ENCODE data around the gene TMEM253. TPM values are rescaled to one million over a fixed set of nuclear protein-coding genes. Genes with fewer than 3 reads are reported as not detected.

TMEM253 gene
- total and polyA plus RNA-seq, 10 donors = 0.11 to 1.5 (median 0.29) TPM; not detected in 5

DNA sequence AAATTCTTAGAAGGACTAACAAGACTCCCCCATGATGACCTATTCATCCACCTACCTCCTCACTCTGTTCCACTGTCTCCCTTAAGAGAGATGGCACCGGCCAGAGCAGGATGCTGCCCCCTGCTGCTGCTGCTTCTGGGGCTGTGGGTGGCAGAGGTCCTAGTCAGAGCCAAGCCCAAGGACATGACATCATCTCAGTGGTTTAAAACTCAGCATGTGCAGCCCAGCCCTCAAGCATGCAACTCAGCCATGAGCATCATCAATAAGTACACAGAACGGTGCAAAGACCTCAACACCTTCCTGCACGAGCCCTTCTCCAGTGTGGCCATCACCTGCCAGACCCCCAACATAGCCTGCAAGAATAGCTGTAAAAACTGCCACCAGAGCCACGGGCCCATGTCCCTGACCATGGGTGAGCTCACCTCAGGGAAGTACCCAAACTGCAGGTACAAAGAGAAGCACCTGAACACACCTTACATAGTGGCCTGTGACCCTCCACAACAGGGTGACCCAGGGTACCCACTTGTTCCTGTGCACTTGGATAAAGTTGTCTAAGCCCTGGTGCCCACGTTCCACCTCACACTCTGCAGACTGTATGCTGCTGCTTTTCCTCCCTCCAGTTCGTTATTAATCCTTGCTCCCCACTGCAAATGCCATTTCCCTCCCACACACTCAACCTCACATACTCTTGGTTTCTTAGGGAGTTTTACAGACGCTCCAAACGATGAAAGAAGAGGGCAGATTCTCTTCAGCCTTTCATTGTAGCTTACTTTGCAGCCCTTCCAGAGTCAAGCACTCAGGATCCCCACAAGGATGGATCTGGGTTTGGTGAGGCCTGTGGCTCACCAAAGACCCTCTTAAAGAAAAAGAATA is 42.8 kb upstream of the TMEM253 start, which contains the start of gene RNASE8:
TSS of gene RNASE8 (plus strand) at position 20 of the 873 bp plus-strand sequence. CDS start at position 91, 71 bp downstream.
- intact Hi-C loops (cut with DNase I; ENCODE audit: low total_unique reads) = no loop called here

DNA sequence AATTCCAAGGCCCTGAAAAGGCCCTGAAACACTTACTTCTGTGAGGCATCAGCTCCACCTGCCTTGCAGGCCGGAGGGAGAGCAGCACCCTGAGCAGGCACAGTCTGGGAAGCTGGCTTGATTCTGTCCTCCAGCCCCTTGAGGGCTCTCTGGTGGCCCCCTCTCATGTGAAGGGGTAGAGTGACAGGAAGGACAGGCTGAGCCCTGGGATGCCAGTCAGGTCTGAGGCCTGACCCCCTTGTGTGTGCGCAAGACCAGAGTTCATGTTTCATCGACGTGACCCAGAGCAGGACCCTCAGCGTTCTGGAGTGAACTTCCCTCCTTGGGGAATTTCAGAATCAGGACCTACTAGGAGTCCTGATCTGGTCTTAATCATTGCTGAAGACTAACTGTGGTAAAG is 42.0 kb upstream of the TMEM253 start:
- intact Hi-C loops (cut with DNase I; ENCODE audit: low total_unique reads) = no loop called here
- Histone ChIP-seq H3K36me3 (no peaks in the 10 kb centered on the region), H3K27ac (no peak overlapping the region), H3K4me1 (peaks cover 0 to 48% (median 27%) of the 10 kb centered on the region in 6 donors), H3K27me3 (replicated peaks in 1 of 7) (no peaks in the 10 kb centered on the region), H3K4me3 (no peak overlapping the region), H3K9me3 (no peaks in the 10 kb centered on the region)
- TF ChIP-seq POLR2AphosphoS5 (IDR thresholded peaks at IDR 0.05) (no peak), POLR2A (IDR thresholded peaks at IDR 0.05) (no peak), CTCF (IDR thresholded peaks at IDR 0.05 in 8 of 11, conservative IDR thresholded peaks at IDR 0.05 in 3 of 11) (no peak)
- DNase-seq = no peak
- WGBS, 5 donors = 85 to 92% (median 89%) methylated on average over 4 to 5 of the region's 5 CpGs

More for the DNA sequence above, 42.8 kb upstream of the TMEM253 start, which contains the start of gene RNASE8:
- Histone ChIP-seq H3K27ac (peak within 1 kb of the TSS in 5 of 8 donors; percentile 45 to 54 (median 50)), H3K9me3 (no peaks in the 10 kb centered on the region), H3K4me1 (peaks cover 0 to 48% (median 23%) of the 10 kb centered on the region in 6 donors), H3K27me3 (replicated peaks in 1 of 7) (no peaks in the 10 kb centered on the region), H3K36me3 (no peaks in the 10 kb centered on the region), H3K4me3 (no peak within 1 kb of the TSS)
- 61 to 79% (median 73%) methylated on average over 8 of the region's 8 CpGs for WGBS, 5 donors
- TF ChIP-seq POLR2A (IDR thresholded peaks at IDR 0.05) = no peak
- TF ChIP-seq POLR2AphosphoS5 (IDR thresholded peaks at IDR 0.05) = no peak
- TF ChIP-seq CTCF (IDR thresholded peaks at IDR 0.05 in 8 of 11, conservative IDR thresholded peaks at IDR 0.05 in 3 of 11) = no peak
- DNase-seq = no peak

DNA sequence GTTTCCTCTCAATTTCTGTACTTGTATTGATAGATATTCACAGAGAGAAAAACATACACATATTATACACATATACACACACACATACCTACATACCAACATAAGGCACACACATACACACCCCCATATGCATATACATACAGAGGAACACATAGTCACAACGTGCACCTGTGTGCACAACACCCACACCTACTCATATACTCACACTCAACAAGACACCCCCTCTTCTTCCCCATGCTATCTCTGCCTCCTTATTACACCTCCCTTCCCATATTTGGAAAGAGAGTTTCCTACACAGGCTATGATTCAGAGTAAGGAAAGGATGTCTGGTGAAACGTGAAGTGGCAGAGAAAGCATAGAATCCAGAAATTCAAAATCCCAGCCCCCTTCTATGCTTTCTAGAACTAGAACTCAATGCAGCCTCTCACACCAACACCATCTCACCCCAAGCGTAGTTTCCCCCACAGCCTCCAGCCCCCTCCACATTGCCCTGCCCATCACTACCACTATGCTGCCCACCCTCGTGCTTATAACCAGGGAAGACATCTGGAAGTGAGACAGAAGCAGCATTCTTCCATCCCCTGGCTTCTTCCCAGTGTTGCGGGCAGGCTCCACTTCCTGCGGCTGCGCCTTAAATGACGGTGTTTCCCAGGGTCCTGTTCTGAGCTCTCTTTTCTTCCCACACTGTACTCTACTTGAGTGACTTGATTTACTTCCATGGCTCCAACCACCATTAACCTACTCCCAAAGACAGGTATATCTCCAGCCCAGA is 40.8 kb upstream of the TMEM253 start:
- no peaks in the 10 kb centered on the region for H3K9me3 ChIP-seq
- H3K4me1 ChIP-seq = peaks cover 0 to 46% (median 25%) of the 10 kb centered on the region in 6 donors
- no peak for TF ChIP-seq POLR2A (IDR thresholded peaks at IDR 0.05)
- TF ChIP-seq POLR2AphosphoS5 (IDR thresholded peaks at IDR 0.05) = no peak
- no peak for TF ChIP-seq CTCF (IDR thresholded peaks at IDR 0.05 in 8 of 11, conservative IDR thresholded peaks at IDR 0.05 in 3 of 11)
- H3K27ac ChIP-seq = no peak overlapping the region
- no peak for DNase-seq
- 70 to 84% (median 77%) methylated on average over 8 of the region's 8 CpGs for WGBS, 5 donors
- intact Hi-C loops (cut with DNase I; ENCODE audit: low total_unique reads) = no loop called here
- H3K36me3 ChIP-seq = no peaks in the 10 kb centered on the region
- H3K27me3 ChIP-seq (replicated peaks in 1 of 7) = peaks cover 0 to 10% (median 0%) of the 10 kb centered on the region in 7 donors
- H3K4me3 ChIP-seq = no peak overlapping the region

All from spleen (tissue), 11 donors.